Mammary epithelial cell (primary cell): ENCODE measurements around the gene GALNT17.

Experiments
- EZH2 ChIP-seq: IDR thresholded peaks from 2 replicates; pipeline ENCODE4 v1.6.1; 2012; ENCODE audit warnings: low read length, inconsistent platforms, borderline replicate concordance
- TF ChIP-seq, protein P1 (sequence below), 2 donors: IDR thresholded peaks in 1 of 2; conservative IDR thresholded peaks in 1 of 2; 2 replicates each; pipeline ENCODE4 v1.5.1; 2011 to 2012; ENCODE audit warnings: inconsistent platforms in 2 of 2, low read length in 2 of 2, mild to moderate bottlenecking in 2 of 2, control low read depth in 1 of 2, low read depth in 1 of 2; ENCODE audit not compliant: insufficient read depth in 1 of 2; ENCODE audit errors: extremely low read depth in 1 of 2

DNA sequence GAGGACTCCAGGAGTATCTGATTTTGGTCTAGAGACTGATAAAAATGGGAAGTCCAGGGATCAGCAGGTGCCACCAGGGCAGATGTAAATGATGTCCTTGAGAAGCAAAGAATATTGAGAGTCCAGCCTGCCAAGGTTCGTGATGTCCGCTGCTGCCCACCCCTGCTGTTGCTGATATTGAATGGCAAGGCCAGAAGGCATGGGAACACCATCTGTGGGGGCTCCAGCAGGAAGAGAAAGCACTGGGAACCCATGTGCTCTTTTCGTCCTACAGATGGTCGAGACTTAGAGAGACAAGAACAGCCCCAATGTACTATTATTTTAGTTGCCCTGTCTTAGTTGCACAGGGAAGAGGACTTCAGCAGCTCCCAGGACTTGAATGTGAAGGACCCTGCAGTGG is 363.9 kb downstream of the GALNT17 start:
- TF ChIP-seq, protein P1, sequence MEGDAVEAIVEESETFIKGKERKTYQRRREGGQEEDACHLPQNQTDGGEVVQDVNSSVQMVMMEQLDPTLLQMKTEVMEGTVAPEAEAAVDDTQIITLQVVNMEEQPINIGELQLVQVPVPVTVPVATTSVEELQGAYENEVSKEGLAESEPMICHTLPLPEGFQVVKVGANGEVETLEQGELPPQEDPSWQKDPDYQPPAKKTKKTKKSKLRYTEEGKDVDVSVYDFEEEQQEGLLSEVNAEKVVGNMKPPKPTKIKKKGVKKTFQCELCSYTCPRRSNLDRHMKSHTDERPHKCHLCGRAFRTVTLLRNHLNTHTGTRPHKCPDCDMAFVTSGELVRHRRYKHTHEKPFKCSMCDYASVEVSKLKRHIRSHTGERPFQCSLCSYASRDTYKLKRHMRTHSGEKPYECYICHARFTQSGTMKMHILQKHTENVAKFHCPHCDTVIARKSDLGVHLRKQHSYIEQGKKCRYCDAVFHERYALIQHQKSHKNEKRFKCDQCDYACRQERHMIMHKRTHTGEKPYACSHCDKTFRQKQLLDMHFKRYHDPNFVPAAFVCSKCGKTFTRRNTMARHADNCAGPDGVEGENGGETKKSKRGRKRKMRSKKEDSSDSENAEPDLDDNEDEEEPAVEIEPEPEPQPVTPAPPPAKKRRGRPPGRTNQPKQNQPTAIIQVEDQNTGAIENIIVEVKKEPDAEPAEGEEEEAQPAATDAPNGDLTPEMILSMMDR (conservative IDR thresholded peaks at IDR 0.05 in 1 of 2, IDR thresholded peaks at IDR 0.05 in 1 of 2; ENCODE audit: extremely low read depth in 1 of 2, insufficient read depth in 1 of 2, low read depth in 1 of 2, low read length in 2 of 2), result no peak
- TF ChIP-seq EZH2, result no peak
